D341Med (cell line): ENCODE measurements around the gene CFAP100.
A peak's percentile ranks its signal among the peaks of the same experiment; 100 is the strongest.

Experiments
- DNase-seq: peaks from one replicate; pipeline ENCODE4 v3.0.0; 2012; ENCODE audit warnings: low spot score

The CFAP100 gene

DNA sequence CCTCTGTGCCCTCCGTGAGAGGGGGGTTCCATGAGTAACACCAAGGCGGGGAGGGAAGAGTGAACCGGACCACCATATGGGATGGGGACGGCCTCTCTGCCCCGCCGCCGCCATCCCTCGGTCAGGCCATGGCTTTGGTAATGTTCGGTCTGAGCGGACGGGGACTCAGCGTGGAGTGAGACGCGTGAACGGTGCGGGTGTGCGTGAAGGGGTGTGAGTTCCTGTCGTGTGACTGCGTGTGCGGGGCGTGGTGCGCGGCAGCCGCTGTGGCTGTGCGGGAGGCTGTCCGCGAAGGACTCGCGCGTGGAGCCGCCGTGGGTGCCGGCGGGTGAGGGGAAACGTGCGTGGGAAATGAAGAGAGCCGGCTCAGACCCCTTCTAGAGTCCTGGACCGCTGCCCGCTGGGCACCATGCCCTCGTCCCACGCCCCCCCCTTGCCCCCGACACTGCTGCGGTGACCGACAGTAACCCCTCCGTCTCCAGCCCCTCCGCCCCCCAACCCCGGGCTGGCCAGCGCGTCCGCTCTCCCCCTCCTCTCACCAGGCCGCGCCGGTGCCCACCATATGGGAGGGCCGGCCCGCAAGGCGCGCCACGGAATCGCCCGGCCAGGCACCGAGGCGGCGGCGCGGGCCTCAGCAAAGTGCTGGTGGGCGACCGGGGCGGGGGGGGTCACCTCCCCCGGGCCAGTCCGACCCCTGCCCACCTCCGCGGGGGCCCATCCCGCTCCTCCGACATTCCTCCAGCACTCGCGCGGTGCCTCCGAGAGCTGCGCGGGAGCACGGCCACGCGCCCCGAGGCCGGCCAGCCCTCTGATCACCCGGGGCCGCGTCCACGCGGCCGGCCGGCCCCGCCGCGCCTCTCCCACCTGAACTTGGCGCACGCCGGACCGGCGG, 38.1 kb upstream of the CFAP100 start:
- DNase-seq: peak; percentile 62

DNA sequence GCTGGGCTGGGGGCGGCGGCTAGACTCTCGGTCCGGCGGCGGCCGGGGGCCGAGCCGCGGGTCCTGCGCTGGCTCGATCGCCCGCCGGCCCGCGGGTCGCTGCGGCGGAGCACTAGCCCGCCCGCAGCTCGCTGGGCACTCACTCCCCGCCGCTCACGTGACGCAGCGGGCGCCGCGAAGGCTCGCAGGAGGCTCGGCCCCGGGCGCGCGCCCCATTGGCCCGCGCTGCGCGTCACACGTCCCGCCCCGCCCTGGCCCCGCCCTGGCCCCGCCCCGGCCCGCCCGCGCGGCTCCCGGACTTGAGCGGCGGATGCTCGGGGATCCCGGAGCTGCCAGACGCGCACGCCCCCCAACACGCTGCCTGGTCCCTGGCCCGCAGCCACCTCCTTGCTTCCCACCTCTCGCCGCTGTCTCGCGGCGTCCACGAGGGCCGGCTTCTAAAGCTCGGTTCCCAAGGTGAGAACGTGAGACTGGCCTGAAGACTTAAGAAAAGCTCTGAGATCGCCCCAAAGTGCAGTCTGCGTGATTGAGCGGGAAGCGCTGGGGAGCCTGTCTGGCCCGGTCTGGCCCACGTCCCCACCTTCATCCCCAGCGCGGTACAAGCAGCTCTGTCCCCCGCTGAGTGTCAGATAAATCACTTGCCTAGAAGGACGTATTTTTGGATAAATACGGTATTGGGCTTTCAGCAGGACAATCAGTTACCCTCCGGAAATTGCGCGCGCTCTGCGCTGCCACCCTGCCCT, 37.2 kb upstream of the CFAP100 start, which contains the start of gene KLF15:
KLF15 (minus strand) TSS at position 114 of the 743 bp plus-strand sequence. CDS start 4,486 bp downstream, outside the sequence.
- DNase-seq: peak; percentile 98

DNA sequence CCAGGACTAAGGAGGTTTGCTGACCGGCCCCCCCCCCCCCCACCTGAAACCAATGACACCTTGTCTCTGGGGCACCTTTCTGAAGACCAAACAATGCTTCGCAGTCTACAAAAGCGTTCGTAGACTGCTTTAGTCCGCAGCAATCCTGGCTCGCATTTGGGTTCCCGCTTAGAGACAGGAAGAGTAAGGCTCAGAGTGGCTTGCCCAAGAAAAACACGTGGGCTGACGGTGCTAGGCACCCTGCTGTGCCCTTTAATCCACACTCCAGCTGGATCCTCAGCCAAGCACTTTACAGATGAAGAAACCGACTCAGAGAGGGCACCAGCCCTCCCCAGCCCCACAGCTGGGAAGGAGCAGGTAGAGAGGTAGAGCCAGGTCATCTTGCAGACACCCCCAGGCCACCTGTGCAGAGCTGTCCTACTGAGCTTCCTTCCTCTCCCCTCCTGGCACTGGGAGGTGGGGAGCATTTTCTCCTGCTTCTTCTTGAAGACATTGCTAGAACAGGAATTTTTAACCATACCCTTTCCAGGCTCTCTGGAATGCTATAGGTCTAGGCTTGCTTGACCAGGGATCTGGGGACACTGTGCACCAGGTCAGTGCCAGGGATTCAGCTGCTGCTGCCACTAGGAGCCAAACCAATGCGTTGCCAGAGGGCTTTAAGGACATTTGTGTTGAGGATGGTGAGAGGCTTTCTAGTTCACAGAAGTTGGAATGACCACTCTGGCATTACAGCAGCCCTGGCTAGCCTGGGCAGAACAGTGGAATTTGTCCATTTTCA, 36.5 kb upstream of the CFAP100 start:
- no peak for DNase-seq

DNA sequence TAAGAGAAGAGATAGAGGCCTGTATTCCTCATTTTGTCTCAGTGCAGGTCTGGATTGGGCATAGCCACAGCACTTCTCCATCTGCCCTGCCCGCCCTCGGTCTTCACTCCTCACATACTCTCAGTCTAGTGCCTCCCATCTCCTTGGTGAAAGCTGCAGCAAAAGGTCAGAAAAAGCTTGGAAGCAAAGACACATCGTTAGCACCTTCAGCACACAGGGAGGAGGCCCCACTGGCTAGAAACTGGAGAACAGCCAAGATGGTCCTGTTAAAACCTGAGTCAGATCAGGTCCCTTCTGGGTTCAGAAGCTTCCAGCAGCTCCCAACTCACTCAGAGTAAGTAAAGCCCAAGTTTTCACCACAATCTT, 35.9 kb upstream of the CFAP100 start:
- no peak for DNase-seq

DNA sequence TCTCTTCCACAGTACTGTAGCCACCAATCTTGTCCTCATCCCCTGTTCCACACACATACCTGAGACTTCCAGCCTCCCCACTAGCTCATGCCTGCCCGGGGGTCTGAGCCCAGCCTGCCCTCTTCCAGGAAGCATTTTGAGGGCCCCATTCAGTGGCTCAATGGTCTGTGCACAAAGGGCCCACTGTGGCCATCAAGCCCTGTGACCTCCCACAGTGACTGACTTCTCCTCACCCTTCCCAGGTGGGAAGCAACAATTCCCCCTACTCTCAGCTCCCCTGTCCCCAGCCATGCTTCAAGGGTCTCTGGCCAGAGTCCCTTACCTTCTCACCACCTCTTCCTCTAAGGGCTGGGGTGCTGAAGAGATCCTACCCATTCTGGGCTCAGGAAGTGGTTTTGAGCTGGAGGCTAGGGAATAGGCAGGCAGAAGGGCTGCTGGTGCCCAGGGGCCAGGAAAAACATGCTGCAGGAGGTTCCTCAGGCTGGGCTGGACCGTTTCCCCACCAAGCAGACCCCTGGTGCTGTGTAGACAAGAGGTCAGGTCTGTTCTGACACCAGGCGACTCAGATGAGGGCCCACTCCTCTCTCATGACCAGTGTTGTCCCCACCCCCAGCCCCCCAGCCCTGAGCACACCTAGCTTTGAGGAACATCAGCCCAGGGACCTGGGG, 34.5 kb upstream of the CFAP100 start:
- DNase-seq: no peak

DNA sequence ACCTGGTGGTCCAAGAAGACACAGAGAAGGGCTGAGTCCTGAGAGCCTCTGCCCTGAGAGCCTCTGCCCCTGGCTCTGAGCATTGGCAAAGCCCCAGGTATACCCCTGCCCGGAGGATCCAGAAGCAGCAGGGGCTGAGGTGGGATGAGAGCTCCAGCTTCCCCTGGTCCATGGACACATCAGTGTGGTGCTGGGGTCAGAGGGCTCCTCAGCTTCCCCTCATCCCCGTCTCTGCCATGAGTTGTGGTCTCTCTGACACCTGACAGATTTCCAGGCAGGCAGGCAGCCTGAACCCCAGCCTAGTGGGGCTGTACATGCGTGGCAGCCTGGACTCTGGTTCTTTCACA, 34.0 kb upstream of the CFAP100 start:
- no peak for DNase-seq

DNA sequence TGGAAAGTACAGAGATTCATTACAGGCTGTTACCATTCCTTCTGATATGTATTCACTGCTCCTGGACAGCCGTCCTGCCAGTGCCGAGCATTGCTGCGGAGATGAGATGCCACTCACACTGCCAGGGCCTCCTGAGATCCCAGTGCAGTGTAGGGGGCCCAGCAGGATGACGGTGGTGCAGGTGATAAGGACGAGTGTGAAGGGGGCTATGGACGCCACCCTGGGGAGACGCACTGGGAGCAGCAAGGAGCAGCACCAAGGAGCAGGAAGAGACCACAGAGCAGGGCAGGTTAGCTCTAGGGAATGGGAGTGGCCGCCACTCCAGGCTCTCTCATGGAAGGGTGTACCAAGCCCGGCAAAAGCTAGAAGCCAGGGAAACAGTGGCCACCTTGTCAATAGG, 33.5 kb upstream of the CFAP100 start:
- DNase-seq: no peak

DNA sequence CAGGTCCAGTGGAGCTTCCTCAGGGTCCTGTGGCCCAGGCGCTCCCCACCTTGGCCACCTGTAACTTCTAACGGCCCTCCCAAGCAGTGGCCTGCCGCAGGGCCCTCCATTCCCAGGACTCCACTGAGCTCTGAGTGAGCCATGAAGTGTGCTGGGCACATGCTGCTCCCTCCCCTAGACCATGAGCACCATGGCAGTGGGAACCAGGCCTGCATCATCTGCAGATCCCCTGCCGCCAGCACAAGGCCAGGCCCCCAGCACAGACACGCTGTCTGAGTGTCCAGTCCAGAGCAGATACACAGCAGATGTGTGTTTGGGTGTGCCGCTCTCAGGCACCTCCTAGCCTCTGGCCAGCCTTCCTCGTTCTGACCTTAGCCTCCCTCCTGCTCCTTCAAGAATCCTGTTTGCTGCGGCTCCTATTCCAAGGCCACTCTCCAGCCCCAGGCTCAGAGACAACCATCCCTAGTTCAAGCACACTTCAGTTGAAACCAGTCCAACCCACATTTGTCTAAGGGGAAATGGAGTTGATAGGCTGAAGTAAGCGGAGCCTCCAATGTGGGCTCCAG, 30.5 kb upstream of the CFAP100 start:
- no peak for DNase-seq

DNA sequence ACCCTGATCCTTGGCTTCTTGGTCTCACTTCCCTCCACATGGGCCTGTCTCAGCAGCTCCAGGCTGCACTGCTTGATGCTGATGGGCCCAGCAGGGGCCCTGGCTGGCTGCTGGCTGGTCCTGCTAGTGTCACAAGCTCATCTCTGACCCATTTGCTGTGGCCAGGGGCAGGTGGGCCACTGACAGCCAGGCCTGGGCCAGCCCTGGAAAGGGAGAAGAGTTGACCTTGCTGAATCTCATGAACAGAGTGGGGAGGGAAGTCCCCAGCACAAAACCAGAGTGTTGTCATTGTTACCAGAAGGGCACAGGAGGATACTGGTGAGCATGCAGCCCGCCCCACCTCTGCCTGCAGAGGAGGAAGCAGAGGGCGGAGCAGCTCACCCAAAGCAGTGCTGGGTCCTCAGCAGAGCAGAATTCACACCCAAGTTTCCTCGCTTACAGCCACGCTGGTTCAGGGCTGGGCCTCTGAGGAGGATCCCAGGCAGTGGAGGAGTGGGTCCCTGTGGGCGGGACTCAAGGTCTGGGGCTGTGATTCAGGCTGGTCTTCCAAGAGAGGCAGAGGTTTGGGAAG, 29.9 kb upstream of the CFAP100 start:
- no peak for DNase-seq

DNA sequence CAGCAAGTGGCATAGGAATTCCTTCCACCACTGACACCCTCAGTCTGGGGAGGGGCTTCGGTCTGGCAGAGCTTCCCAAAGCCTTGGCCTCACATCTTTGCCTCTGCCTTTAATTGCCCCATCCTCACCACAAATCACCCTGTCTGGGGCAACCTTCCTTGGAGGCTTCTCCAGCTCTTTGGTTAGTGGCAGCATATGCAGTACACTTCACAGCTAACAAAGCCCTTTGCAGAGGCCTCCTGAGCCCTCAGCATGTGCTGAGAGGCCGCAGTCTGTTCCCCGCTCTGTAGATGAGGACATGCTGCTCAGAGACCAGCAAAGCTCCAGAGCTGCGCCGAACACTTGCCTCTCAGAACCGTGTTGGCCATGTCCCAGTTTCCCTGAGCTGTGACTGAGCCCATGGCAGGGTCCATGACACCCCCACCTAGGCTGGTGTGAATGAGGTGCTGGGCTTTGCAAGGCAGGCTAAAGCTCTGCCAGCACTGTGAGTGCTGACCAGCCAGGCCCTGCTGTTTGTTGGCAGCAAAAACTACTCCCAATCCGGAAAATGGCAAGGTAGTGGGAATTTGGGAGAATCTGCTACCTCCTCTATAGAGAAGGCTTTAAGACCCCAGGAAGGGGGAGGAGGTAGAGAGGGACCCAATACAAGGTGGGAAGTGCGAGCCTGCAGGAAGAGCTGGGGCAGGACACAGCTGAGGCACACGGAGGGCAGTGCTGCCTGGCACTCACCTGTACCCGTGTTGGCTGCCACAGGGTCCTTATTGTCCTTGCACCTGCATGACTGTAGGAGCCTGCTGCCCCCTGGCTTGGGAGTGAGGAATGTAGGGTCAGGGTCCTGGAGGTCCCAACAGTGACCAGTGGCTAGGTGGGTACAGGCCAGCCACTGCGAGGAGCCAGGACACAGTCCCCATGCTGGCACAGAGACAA, 29.1 kb upstream of the CFAP100 start:
- DNase-seq: no peak

DNA sequence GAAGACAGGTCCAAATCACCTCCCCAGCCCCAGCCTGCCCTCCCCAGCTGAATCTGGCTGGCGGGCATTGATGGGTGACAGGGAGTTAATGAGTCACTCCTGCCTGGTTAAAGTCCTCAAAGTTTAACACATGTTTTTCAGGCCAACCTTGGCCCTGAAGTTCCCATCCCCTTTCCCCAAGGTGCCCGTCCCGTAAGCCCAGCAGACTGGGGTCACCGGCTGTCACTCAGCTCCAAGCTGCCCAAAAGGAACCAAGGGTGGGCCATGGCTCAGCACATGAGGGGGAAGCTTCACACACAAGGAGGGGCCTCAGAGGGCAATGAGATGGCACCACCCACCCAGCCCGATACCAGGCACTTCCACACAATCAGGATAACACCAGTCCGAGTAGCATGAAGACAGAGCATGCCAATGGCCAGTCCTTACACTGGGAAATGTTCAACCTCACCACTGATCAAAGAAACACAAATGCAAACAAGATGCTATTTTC, 27.3 kb upstream of the CFAP100 start:
- no peak for DNase-seq

DNA sequence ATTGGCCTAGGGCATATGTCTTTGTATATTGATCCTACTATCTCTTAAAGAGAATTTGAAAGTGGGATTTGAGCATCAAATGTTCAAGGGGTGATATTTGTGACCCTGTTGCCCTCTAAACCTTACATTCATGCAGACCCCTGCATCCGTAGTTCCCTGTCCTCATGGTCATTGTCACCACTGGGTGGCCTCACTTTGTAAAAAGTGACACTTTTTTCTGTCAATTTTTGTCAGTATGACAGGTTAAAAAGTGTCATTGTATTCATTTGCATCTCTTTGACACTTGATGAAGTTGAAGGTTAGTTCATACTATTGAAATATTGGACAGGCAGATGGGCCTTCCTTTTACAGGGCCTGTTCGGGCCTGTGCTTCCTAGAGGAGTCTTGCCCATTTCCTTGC, 25.2 kb upstream of the CFAP100 start:
- no peak for DNase-seq

- no peak for DNase-seq
Measured at GRCh38 chr3:126370055-126370454, 24.7 kb upstream of the CFAP100 start.

DNA sequence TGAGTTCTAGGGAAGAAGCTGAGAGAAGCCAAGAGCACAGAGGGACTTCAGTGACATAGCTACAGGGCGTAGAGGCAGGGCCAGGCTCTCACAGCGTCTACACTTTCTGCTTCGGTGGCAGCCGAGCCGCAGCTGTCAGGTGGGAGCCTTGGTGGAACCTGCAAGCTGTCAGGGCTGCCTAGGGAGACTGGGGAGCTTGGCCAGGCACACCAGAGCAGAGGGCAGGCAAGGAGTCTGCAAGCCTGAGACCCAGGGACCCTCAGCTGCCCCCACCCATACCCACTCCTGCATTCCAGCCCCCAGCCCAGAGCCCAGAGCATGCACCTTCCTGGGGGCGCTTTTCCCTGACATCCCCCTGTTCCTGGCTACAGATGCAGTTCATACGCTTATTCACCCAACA, 24.1 kb upstream of the CFAP100 start:
- DNase-seq: no peak

- no peak for DNase-seq
Measured at GRCh38 chr3:126371096-126371705, 23.5 kb upstream of the CFAP100 start.

GRCh38 chr3:126372413-126373145, 22.1 kb upstream of the CFAP100 start:
- no peak for DNase-seq

DNA sequence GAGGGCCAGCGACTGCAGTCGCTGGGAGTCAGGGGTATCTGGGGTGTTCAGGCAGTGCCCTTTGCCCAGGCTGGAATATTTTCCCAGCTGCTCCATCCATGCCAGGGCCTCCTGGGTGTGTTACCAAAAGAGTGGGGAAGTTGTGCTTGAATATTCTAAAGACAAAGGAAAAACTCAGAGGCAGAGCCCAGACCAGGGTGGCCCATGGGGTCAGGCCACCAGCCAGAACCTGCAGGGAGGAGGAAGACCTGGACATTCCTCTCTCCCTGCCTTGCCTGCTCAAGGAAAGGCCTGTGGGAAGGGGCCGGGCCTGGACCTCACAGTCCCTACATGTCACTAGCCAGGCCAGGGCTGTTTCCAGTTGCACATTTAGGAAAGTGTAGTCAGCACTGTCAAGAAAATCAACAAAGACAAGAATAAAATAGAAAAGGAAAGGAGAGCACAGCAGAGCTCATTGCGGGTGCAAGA, 21.5 kb upstream of the CFAP100 start:
- DNase-seq: no peak

GRCh38 chr3:126373682-126374601, 20.8 kb upstream of the CFAP100 start:
- DNase-seq: no peak
